Measurements from ENCODE around the gene ARHGAP10.

The ARHGAP10 gene

DNA sequence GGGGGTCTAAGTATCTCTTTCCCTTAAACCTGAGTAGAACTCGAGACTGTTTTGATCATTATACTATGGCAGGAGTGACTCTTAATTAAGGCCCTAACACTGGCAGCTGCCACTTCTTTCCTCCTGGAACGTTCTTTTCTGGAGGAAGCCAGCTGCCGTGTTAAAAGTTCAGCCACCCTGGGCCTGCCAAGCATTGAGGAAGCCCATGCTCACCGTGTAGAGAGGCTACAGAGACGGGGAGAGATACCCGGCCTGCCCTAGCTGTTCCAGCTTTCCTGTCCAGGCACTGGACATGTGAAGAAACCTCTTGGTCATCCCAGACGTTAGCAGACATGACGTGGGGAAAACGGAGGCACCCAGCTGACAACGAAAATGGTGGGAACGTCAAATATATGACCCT, 274.1 kb downstream of the ARHGAP10 start:
- no peak for DNase-seq (ENCODE audit: extremely low spot score, insufficient read length, low read depth)

DNA sequence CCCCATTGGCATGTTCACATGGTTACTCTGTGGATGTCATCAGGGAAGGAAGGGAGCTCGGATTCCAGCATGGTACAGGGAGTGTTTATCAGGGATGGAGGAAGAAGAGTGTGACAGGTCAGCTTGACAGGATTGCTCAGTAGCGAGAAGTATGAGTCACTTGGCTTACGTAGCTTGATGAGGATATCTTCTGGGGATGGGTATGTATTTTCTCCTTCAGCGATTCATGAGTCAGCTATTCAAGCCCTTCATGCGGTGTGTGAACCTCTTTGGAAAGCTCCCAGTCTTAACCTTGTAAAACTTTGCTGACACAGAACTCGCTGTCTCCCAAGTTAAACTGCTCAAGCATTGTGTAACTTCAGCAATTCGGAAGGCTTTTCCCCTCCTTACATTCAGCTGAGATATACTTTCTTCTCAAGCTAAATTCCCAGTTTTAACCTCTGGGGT, 275.4 kb downstream of the ARHGAP10 start:
- FAIRE-seq (no peak), DNase-seq (ENCODE audit: extremely low spot score, insufficient read length, low read depth) (no peak)

More for the DNA sequence above, 274.1 kb downstream of the ARHGAP10 start:
- FAIRE-seq = no peak

- FAIRE-seq = peak; percentile 9
Observed at GRCh38 chr4:148007792-148008191, 275.9 kb downstream of the ARHGAP10 start.

DNA sequence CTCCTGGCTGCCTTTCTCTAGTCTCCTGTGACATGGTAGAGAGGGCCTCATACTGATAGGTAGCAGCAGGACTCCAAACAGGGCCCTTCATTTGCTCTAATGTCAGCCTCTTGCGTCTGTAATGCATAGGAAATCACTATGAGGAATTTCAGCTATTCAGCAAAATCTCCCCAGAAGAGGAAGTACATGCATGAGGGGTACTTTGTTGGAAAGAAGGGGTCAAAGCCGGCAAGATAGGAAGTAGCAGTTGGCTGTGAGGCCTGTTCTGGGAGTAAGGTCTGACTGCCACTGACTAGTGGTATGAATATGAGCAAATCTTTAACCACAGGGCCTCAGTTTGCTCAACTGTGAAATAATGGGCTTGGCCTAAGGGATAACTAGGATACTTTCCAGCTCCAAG, 283.2 kb downstream of the ARHGAP10 start:
- DNase-seq (ENCODE audit: extremely low spot score, insufficient read length, low read depth) (no peak), FAIRE-seq (no peak)

More at GRCh38 chr4:148007792-148008191, 275.9 kb downstream of the ARHGAP10 start:
- DNase-seq (ENCODE audit: extremely low spot score, insufficient read length, low read depth) = no peak

GRCh38 chr4:148015468-148015867, 283.6 kb downstream of the ARHGAP10 start:
- FAIRE-seq = no peak
- no peak for DNase-seq (ENCODE audit: extremely low spot score, insufficient read length, low read depth)

- DNase-seq (ENCODE audit: extremely low spot score, insufficient read length, low read depth) (no peak), FAIRE-seq (no peak)
Observed at GRCh38 chr4:148016063-148016637, 284.3 kb downstream of the ARHGAP10 start.

DNA sequence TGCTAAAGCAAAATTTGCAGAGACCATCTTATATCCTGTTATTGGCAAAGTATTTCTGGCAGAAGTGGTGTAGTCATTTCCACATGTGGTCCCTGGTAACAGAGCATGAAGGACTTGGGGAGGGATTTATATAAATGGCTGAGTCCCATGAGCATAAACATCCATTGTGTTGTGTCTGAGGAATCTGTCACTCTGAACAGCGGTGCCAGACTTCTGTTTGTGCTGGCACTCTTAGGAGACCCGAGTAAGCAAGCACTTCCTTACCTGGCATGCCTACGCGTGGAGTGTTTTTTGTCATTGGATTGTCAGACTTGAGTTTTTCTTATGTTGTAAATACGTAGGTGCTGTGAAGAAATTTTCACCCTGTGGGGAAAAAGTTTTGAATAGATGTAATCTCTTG, 285.9 kb downstream of the ARHGAP10 start:
- DNase-seq (ENCODE audit: extremely low spot score, insufficient read length, low read depth) (no peak), FAIRE-seq (no peak)

DNA sequence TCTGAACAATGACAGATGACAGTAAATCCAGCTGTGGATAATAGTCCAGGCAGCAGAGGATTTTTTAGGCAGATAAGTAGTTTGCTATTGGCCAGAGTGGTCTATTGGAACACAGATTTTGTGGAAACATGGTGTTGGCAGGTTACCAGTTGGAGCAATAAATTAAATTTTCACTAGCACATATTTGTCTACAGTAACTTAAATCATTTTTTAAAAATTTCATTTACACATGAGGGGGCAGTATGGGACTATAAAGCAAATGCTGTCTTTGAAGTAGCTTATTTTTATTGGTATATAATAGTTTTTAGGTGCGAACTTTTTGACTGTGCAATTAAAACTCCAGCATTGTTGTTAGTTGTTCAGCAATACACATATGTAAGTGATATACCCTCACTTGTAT, 289.8 kb downstream of the ARHGAP10 start:
- no peak for DNase-seq (ENCODE audit: extremely low spot score, insufficient read length, low read depth)
- FAIRE-seq = no peak

GRCh38 chr4:148022975-148023374, 291.1 kb downstream of the ARHGAP10 start:
- FAIRE-seq (no peak), DNase-seq (ENCODE audit: extremely low spot score, insufficient read length, low read depth) (no peak)

- no peak for FAIRE-seq
- DNase-seq (ENCODE audit: extremely low spot score, insufficient read length, low read depth) = no peak
Observed at GRCh38 chr4:148023512-148024181, 291.8 kb downstream of the ARHGAP10 start.

GRCh38 chr4:148025981-148026380, 294.1 kb downstream of the ARHGAP10 start:
- DNase-seq (ENCODE audit: extremely low spot score, insufficient read length, low read depth) = no peak
- FAIRE-seq = peak; percentile 41

GRCh38 chr4:148027201-148027600, 295.3 kb downstream of the ARHGAP10 start:
- FAIRE-seq = no peak
- DNase-seq (ENCODE audit: extremely low spot score, insufficient read length, low read depth) = no peak

DNA sequence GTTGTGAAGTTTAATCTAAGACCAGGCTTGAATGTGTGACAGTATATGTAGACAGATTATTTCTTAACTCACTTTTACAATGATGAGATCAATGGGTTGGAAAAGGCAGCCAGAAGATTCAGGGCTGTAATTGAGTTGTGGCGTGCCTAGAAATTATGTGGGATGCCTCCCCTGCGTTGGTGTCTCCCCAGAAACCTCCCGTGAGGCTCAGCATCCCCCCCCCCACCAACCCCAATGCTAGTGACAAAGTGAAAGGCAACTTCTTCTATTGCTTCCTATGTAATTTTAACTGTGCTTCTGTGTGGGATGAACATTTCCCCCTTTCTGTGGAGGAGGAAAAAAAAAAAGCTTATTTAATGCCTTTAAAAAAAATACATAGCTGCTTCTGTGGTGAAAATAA, 297.9 kb downstream of the ARHGAP10 start:
- FAIRE-seq (no peak), DNase-seq (ENCODE audit: extremely low spot score, insufficient read length, low read depth) (no peak)

DNA sequence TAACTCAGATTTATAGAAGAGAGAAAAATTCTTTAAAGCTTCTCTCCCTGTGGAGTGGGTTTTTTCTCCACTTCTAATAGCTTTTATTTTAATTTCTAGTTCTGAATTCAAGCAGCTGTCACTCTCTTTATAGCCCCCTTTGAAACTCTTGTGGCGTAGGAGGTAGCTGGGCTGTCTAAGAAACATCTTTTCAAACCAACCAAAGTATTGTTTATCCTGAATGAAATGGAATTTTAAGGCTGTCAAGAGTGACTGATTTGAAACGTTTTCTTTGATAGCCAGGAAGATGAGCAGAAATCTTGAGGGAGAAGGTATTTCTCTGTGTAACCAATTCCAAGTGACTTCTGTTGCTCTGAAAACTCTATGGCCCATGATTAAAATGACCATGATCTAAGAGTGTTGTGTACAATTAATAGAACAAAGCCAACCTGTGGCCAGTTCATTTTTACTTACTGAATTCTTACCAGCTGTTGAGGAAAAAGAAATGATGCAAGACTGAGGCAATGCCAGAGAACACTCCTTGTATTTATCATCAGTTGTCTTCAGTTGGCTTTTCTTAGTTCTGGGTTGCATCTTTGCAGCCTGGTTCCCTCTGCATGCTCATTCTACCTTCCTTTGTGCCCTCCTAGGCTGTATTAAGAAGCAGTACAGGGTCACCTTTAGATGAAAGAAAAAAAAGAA, 298.4 kb downstream of the ARHGAP10 start:
- DNase-seq (ENCODE audit: extremely low spot score, insufficient read length, low read depth) = no peak
- FAIRE-seq = no peak

DNA sequence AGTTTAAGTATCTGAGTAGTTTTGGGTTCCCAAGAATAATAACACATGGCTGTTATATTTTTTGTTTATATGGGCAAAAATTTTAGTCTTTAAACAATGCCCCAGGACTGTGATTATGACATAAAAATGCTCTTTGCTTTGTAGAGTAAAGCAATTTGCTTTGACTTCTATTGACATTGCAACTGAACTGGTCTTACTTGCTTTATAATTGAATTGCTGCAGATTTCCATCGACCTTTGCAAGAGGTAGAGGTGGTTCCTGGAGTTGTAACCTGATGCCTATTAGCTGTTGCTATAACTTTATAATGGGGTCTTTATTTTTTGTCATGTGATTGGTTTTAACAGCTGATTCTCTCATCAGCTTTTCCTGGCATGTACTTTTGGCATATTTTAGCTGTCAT, 302.9 kb downstream of the ARHGAP10 start:
- DNase-seq (ENCODE audit: extremely low spot score, insufficient read length, low read depth) (no peak), FAIRE-seq (no peak)

DNA sequence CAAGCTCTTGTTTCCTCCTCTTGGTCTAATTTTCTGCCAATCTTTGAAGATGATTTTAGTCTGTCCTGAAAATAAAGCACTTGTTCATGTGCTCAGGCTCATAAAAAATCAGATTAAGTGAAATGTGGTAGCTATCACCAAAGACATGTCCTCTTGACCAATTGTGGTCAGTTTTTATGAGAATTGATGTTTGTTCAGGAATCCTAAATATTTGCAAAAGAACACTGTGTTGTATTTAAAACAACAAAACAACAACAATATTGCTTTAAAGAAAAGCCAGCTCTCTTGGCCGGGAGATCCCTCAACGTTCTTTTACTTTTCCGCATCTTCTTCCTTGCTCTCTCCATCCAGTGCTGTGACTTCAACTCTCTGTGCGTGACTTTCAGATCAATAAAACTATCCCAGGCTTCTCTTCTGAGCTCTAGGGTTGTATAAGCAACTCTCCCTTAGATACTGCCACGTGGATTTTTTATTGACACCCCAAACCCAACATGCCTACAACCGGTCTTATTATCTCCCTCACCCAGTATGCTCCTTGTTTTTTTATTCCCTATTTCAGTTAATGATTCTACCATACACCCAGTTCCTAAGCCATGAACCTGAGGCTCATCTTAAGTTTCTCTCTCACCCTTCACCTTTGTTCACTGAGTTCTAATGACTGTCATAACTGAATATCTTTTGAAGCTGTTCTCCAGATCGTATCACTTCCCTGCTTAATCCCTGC, 309.9 kb downstream of the ARHGAP10 start:
- DNase-seq (ENCODE audit: extremely low spot score, insufficient read length, low read depth) = no peak

DNA sequence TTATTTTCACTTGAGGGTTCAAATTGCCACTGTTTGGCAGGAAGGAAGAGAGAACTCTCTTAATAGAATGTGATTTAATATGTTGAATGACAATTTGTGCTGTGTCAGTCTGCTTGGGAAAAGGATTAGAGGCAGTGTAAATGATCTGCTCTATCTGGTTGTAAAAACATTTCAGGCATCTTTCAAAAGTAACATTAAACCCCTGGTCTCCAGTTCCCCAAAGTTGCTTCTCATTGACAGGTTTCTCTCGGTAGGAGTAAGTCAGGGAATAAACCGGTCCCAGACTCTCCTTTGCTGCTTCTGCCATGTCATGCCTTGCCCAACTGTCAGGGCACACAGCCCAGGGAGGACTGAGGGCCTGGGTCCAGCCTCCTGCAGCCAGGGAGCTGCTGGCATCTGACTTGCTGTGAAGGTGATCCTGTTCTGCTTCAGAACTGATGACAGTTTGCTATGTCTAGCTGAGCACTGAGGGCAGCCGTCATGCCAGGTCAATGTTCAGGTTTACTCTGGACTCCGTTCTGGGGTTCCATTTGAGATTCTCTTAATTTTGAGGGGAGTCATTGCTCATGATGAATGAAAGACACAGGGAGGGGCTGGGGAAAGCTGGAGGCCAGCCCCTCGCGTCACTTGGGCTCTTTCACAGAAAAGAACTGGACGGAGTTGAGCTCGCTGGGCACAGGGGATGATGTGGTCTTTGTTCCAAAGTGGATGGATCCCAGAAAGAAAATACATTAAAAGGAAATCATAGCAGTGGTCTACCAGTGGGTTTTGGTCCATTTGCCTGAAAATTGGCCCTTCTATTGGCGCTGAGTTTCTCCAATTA, 312.4 kb downstream of the ARHGAP10 start:
- no peak for DNase-seq (ENCODE audit: extremely low spot score, insufficient read length, low read depth)
- no peak for FAIRE-seq

More for the DNA sequence above, 309.9 kb downstream of the ARHGAP10 start:
- FAIRE-seq = no peak

DNA sequence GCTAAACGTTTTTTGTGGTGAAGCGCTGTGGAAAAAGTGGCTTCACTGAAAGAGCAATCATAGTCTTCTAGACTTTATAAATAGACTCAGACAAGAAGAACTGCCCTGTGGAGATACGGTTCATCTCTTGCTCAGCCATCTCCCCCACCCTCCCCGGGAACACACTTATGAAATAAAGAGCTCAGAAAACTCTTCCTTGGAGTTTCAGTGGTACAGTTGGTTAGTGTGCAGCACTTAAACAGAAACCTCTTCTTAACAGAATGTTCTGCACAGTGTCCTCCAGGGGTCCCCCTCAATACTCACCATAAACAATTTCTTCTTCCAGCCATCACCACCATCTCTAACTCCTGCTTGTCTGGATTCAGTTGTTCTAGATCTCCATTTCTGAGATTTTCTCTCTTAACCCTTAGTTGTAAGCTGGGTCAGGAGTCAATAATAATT, 313.0 kb downstream of the ARHGAP10 start:
- peak; percentile 17 for DNase-seq (ENCODE audit: extremely low spot score, insufficient read length, low read depth)
- peak; percentile 84 for FAIRE-seq

DNA sequence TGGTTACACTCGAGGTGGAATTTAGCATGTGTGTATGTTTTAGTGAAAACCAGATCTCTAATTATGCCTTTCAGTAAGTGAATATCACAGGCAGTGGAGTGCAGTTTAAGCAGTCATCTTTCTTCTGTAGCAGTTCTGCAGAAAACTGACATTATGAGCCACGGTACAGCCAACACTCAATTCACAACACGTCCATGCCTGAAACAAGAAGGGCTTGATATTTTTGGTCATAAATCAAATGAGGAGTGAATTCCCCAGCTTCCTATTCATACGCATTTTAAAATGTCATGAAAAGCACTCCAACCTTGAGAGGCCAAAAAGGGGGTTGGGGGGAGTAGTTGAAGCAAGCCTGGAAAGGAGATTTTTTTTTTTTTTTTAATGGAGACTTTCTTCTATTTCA, 316.7 kb downstream of the ARHGAP10 start:
- FAIRE-seq (no peak), DNase-seq (ENCODE audit: extremely low spot score, insufficient read length, low read depth) (no peak)

- DNase-seq (ENCODE audit: extremely low spot score, insufficient read length, low read depth) = no peak
Observed at GRCh38 chr4:148051403-148051802, 319.5 kb downstream of the ARHGAP10 start.

More at GRCh38 chr4:148051403-148051802, 319.5 kb downstream of the ARHGAP10 start:
- FAIRE-seq = no peak
